NCI-H345 (cell line): ENCODE measurements around the gene POP7.
A peak's percentile ranks its signal among the peaks of the same experiment; 100 is the strongest.
"Not testable (repeated sequence)": the region's sequence is repeated elsewhere in the genome, so short reads cannot be mapped to it uniquely, and the experiment has no call there.

Experiments used
- DNase-seq: peaks from one replicate; lab custom pipeline; 2025; lab: John Stamatoyannopoulos, UW

Gene POP7

DNA sequence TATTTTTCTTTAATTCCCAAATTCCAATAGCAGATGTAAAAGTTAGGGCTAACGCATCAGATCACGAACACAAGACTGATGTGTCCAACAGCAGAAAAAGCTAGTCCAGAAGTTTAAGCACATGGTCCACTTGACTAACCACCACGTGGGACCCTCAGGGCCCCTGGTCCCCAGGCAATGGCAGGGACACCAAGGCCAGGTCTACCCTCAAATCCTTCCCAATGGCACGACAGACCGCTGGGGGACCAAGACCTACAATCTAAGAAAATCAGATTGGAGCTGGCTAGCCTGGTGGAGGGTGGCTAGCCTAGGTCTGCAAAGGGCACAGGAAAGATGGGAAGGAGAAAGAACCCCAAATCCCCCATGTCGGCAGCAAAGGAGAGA is 13.4 kb upstream of the POP7 start:
- DNase-seq, result no peak

GRCh38 chr7:100693312-100694097 is 12.4 kb upstream of the POP7 start:
- no peak for DNase-seq

DNA sequence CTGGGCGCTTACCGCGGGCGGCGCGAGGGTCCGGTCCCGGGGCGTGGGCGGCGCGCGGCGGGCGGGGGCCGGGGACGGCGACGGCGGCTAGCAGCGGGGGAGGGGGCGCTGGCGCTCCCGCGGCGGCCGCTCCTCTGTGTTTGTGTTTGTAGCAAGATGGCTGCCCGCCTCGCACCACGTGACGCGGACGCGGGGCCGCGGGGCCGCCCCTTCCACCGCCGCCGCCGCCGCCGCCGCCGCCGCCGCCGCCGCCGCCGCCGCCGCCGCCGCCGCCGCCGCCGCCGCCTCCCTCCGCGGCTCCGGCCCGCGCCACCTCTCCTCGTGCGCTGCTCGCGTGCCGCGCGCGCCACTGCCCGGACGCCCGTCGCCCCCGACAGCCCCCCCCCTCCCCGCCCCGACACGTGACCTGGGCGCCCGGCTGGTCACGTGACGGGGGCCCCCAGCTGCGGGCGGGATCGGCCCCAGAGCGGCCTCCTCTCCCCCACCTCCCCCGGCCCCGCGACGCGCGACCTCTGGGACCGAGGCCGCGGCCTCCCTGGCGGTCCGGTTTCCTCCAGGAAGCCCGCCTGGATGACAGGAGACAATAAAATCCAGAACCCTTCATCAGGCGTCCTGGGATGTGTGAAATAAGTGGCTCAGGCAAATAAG is 11.7 kb upstream of the POP7 start, which contains the start of gene GIGYF1:
TSS of gene GIGYF1 (minus strand) at position 153 of the 648 bp plus-strand sequence. CDS start 6,012 bp downstream, outside the sequence.
- peak; percentile 82 for DNase-seq

GRCh38 chr7:100696123-100696521 is 9.8 kb upstream of the POP7 start:
- no peak for DNase-seq

DNA sequence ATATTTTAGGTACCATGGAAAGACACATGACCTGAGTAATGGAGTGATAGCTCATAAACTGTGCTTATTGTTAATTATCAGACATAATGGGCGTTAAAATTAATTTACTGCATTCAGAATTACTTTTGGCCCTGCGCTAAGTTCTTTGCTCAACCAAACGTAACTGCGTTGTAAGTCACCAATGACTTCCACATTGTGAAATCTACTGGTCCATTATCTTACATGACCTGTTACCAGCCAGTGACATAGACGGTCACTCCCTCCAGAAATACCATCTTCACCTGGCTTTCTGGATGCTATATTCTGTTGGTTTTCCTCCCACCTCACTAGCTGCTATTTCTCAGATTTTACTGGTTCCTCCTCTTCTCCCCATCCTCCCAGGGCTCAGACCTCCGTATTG is 6.9 kb upstream of the POP7 start:
- DNase-seq, result no peak

GRCh38 chr7:100701089-100701488 is 4.8 kb upstream of the POP7 start:
- DNase-seq, result not testable (repeated sequence)

- DNase-seq, result peak; percentile 74
Observed at GRCh38 chr7:100705320-100705752, 585 bp upstream of the POP7 start.

DNA sequence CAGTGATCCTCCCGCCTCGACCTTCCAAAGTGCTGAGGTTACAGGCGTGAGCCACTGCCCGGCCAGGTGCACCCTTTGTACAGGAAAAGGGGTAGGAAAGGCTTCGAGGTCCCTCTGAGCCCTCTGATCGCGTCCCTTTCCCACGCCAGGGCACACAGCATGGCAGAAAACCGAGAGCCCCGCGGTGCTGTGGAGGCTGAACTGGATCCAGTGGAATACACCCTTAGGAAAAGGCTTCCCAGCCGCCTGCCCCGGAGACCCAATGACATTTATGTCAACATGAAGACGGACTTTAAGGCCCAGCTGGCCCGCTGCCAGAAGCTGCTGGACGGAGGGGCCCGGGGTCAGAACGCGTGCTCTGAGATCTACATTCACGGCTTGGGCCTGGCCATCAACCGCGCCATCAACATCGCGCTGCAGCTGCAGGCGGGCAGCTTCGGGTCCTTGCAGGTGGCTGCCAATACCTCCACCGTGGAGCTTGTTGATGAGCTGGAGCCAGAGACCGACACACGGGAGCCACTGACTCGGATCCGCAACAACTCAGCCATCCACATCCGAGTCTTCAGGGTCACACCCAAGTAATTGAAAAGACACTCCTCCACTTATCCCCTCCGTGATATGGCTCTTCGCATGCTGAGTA is 871 bp downstream of the POP7 start:
- DNase-seq, result no peak

GRCh38 chr7:100708395-100708794 is 2.5 kb downstream of the POP7 start:
- no peak for DNase-seq

DNA sequence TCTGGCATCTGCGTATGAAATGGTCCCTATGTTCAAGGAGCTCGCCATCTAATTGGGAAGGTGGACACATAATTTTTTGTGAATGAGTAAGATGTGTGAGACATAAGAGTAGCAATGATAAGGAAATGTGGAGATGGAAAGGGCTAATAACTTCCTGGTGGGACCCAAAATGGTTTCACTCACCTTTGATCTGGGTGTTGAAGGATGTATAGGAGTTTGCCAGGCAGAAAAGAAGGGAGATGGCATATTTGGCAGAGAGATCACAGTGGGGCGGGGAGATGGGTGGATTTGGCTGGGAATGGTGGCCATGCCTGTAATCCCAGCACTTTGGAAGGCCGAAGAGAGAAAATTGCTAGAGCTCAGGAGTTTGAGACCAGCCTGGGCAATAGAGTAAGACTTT is 4.5 kb downstream of the POP7 start:
- DNase-seq, result no peak

- DNase-seq, result no peak
Observed at GRCh38 chr7:100711369-100711768, 5.4 kb downstream of the POP7 start.

GRCh38 chr7:100714725-100715124 is 8.8 kb downstream of the POP7 start:
- no peak for DNase-seq

GRCh38 chr7:100717073-100717472 is 11.2 kb downstream of the POP7 start:
- DNase-seq, result not testable (repeated sequence)

DNA sequence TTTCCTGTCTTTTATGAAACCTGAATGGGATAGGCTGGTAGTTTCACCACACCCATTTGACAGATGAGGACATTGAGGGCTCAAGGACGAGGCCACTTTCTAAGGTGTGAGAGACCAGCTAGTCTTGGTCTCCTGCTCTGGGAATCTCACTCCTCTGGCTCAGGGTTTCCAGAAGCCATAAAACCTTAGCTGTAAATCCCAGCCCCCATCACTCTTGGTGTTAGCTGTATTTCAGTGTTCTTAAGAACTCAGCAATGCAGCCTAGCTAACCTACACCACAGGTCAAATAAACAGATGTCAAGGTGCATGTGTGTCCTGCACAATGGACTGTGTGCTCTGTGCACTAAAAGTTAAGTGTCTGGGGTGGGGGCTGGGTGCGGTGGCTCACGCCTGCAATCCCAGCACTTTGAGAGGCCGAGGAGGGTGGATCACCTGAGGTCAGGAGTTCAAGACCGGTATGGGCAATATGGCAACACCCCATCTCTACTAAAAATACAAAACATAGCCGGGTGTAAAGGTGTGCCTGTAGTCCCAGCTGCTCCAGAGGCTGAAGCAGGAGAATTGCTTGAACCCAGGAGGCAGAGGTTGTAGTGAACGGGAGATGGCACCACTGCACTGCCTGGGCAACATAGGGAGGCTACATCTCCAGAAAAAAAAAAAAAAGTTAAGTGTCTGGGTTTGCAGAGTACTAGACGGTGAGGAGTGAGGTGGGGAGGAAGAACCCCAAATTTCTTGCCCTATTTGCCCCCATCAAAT is 13.8 kb downstream of the POP7 start:
- no peak for DNase-seq

- no peak for DNase-seq
Observed at GRCh38 chr7:100720279-100720670, 14.4 kb downstream of the POP7 start, which contains the start of gene EPO. Gene EPO (plus strand): TSS chr7:100720468. CDS start chr7:100720981, 513 bp downstream.

DNA sequence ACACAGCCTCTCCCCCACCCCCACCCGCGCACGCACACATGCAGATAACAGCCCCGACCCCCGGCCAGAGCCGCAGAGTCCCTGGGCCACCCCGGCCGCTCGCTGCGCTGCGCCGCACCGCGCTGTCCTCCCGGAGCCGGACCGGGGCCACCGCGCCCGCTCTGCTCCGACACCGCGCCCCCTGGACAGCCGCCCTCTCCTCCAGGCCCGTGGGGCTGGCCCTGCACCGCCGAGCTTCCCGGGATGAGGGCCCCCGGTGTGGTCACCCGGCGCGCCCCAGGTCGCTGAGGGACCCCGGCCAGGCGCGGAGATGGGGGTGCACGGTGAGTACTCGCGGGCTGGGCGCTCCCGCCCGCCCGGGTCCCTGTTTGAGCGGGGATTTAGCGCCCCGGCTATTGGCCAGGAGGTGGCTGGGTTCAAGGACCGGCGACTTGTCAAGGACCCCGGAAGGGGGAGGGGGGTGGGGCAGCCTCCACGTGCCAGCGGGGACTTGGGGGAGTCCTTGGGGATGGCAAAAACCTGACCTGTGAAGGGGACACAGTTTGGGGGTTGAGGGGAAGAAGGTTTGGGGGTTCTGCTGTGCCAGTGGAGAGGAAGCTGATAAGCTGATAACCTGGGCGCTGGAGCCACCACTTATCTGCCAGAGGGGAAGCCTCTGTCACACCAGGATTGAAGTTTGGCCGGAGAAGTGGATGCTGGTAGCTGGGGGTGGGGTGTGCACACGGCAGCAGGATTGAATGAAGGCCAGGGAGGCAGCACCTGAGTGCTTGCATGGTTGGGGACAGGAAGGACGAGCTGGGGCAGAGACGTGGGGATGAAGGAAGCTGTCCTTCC is 15.0 kb downstream of the POP7 start:
- DNase-seq, result no peak

DNA sequence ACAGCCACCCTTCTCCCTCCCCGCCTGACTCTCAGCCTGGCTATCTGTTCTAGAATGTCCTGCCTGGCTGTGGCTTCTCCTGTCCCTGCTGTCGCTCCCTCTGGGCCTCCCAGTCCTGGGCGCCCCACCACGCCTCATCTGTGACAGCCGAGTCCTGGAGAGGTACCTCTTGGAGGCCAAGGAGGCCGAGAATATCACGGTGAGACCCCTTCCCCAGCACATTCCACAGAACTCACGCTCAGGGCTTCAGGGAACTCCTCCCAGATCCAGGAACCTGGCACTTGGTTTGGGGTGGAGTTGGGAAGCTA is 15.5 kb downstream of the POP7 start:
- no peak for DNase-seq

DNA sequence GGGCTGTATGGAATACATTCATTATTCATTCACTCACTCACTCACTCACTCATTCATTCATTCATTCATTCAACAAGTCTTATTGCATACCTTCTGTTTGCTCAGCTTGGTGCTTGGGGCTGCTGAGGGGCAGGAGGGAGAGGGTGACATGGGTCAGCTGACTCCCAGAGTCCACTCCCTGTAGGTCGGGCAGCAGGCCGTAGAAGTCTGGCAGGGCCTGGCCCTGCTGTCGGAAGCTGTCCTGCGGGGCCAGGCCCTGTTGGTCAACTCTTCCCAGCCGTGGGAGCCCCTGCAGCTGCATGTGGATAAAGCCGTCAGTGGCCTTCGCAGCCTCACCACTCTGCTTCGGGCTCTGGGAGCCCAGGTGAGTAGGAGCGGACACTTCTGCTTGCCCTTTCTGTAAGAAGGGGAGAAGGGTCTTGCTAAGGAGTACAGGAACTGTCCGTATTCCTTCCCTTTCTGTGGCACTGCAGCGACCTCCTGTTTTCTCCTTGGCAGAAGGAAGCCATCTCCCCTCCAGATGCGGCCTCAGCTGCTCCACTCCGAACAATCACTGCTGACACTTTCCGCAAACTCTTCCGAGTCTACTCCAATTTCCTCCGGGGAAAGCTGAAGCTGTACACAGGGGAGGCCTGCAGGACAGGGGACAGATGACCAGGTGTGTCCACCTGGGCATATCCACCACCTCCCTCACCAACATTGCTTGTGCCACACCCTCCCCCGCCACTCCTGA is 16.7 kb downstream of the POP7 start:
- DNase-seq, result no peak

DNA sequence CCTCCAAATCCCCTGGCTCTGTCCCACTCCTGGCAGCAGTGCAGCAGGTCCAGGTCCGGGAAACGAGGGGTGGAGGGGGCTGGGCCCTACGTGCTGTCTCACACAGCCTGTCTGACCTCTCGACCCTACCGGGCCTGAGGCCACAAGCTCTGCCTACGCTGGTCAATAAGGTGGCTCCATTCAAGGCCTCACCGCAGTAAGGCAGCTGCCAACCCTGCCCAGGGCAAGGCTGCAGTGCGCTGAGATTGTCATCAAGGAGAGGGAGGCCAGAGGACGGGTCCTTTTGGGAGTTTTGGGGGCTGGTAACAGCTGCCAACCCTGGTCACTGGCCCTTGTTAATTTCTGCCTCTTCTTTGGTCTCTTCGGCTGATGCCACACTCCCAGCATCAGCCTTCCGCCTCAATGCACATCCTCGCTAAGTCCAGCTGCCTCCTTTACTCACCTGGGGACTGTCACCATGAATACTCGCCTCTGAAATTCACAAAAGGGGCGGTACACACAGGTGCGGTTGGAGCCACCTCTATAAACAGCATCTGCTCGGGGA is 17.9 kb downstream of the POP7 start:
- no peak for DNase-seq

GRCh38 chr7:100724364-100724763 is 18.4 kb downstream of the POP7 start:
- DNase-seq, result not testable (repeated sequence)
